NCI-H2107 treated with DMSO at 0.1 percent for 48 hours (cell line): ENCODE results near the gene CHD8.
A peak's percentile ranks its signal among the peaks of the same experiment; 100 is the strongest.
"Not testable (repeated sequence)": the region's sequence is repeated elsewhere in the genome, so short reads cannot be mapped to it uniquely, and the experiment has no call there.

Source experiments
- DNase-seq: peaks from one replicate; lab custom pipeline; 2025; ENCODE audit not compliant: unreplicated experiment; lab: John Stamatoyannopoulos, UW

CHD8 gene, protein sequence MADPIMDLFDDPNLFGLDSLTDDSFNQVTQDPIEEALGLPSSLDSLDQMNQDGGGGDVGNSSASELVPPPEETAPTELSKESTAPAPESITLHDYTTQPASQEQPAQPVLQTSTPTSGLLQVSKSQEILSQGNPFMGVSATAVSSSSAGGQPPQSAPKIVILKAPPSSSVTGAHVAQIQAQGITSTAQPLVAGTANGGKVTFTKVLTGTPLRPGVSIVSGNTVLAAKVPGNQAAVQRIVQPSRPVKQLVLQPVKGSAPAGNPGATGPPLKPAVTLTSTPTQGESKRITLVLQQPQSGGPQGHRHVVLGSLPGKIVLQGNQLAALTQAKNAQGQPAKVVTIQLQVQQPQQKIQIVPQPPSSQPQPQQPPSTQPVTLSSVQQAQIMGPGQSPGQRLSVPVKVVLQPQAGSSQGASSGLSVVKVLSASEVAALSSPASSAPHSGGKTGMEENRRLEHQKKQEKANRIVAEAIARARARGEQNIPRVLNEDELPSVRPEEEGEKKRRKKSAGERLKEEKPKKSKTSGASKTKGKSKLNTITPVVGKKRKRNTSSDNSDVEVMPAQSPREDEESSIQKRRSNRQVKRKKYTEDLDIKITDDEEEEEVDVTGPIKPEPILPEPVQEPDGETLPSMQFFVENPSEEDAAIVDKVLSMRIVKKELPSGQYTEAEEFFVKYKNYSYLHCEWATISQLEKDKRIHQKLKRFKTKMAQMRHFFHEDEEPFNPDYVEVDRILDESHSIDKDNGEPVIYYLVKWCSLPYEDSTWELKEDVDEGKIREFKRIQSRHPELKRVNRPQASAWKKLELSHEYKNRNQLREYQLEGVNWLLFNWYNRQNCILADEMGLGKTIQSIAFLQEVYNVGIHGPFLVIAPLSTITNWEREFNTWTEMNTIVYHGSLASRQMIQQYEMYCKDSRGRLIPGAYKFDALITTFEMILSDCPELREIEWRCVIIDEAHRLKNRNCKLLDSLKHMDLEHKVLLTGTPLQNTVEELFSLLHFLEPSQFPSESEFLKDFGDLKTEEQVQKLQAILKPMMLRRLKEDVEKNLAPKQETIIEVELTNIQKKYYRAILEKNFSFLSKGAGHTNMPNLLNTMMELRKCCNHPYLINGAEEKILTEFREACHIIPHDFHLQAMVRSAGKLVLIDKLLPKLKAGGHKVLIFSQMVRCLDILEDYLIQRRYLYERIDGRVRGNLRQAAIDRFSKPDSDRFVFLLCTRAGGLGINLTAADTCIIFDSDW (N-terminal part only)

DNA sequence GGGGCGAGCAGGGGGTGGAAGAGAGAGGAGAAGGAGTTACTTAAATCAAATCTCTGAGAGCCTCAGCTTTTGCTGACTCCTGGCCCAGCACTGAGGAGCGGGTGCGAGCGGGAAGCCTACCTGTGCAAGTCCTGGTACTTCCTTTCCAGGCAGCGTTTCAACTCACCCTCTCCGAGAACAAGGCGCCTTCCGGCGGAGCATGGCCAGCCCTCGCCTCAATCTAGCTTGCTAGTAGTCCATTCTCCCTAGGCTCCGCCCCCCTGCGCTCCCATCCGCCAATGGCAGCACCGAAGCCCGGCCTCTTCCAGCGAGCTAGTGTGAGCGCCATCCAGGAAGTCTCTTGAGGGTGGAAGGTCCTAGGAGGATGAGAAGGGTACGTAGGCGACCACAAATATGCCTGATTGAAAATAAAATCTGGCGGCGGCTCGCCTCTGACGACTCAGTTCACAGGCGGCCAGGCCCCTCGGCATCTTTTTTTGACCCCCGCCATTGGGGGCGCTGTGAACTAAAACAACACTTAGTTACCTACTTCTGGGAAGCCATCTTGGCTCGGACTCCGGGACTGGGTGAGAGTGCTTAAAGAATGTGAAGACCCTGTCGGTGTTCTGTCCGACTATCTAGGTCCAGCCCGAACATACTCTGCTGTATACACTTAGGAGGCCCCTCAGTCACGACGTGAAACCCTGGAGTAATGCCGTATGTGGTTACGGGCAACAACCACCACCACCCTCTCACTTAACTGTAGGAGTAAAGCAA lies at the start of gene CHD8:
Gene CHD8 (minus strand): TSS at position 212 of the 756 bp plus-strand sequence. CDS start 24,480 bp downstream, outside the sequence.
- DNase-seq: peak; percentile 100

DNA sequence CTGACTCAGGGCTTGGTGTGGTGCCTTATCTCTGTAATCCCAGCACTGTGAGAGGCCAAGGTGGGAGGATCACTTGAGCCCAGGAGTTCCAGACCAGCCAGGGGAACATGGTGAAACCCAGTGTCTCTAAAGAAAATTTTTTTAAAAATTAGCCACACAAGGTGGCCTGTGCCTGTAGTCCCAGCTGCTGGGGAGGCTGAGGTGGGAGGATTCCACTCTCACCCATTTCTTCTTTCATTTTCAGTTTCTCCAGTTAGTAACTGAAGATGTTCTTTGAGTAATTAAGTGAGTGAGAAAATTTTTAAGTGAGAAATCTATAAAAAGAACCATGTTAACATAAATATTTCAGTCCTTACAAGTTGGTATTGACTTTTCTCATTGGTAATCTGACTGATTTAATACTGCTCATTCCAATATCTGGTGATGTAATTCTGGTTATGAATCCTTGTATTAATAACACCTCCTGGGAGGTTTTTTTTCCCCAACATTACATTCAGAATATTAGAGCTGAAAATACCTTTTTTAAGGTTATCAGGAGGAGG lies 49.2 kb upstream of the CHD8 start:
- DNase-seq: no peak

DNA sequence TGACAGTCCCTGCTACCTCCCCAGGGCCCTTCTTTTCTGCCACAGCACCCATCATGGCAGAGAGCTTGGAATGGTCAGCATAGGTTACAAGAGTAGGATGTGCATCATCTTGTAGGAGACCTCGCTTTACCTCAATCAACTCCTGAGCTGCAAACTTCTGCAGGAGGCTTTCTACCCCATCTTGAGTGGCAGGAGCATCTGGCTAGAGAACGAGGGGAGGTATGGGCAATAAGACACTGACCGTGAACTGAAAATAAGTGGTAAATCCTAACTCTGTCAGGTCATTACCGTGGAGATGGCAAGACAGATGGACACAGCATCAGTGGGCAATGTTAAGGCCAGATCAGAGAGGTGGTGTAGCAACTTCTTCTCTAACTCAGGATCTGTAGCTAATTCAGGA lies 47.5 kb upstream of the CHD8 start:
- DNase-seq: no peak

DNA sequence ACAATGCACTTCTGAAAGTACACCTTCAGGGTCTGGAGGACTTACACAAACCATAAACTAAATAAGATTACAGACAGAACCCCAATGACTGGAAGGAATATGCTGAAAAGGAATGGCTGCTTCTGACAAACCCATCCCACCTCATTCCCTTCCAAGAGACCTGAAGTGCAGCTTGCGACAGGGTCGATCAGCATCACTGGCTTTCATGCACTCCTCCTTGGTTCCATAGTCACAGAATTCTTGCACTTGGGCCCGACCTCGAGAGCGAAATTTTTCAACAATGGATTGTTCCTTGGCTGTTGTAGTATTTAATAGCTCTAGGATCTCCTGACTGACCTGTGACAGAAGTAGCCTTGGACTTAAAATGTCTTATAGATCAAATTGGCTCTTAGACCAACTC lies 45.6 kb upstream of the CHD8 start:
- DNase-seq: no peak

DNA sequence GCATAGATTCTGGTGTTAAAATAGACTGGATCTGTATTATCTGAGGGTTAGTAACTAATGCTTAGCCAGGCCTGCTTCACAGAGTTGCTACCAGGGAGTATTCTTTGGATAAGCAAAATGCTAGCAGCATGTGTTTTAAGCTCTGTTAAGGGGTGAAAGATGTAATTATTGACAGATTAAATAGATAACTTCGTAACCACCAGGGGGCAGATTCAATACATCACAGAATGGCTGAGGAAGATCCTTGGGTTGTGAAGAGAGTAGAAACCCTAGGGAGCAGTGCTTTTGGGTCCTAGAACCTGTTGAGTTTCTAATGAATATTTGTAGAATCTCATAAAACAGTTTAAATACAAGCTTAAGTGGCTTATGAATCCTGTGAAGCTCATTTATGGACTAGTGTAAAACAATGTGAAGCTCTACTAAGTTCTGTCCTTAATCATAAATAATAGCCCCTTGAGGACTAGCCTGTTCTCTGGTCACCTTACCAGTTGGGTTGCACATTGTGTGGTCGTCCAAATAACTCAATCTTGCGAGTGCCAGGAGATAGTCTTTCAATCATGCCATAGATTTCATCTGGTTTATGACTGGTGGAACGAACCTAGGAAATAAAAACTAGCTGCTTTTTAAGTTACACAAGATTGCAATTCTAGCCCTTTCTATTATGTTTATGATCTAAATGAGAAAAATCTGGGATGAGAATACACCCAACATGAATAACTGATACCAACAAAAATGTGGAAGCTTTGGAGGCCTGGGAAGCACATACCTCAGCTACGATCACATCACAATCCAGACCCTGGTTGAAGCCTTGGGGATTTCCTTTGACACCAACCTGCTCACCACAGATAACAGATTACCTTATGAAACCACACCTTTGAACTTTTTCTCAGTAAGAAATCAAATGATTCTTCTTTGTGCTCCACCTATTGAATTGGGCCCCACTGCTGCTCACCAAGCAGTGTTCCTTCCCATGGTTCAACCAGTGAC lies 42.9 kb upstream of the CHD8 start:
- peak; percentile 75 for DNase-seq

DNA sequence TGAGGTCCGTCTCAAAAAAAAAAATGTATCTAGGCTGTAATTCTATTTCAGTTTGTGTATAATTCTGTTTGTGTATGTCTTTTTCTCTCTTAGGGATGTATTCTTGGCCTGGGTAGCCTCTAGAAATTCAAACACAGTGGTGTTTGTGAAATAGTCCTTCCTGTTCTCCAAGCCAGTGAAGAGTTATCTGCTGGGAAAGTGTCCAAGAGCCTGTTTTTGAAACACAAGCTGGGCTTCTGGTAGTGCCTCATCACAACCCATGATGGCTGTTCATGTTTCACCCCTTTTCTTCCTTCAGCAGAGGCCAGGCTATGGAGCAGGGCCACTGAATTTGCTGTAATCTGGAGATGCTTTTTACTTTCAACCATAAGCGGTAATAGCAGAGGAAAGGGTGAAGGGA lies 40.5 kb upstream of the CHD8 start:
- no peak for DNase-seq

DNA sequence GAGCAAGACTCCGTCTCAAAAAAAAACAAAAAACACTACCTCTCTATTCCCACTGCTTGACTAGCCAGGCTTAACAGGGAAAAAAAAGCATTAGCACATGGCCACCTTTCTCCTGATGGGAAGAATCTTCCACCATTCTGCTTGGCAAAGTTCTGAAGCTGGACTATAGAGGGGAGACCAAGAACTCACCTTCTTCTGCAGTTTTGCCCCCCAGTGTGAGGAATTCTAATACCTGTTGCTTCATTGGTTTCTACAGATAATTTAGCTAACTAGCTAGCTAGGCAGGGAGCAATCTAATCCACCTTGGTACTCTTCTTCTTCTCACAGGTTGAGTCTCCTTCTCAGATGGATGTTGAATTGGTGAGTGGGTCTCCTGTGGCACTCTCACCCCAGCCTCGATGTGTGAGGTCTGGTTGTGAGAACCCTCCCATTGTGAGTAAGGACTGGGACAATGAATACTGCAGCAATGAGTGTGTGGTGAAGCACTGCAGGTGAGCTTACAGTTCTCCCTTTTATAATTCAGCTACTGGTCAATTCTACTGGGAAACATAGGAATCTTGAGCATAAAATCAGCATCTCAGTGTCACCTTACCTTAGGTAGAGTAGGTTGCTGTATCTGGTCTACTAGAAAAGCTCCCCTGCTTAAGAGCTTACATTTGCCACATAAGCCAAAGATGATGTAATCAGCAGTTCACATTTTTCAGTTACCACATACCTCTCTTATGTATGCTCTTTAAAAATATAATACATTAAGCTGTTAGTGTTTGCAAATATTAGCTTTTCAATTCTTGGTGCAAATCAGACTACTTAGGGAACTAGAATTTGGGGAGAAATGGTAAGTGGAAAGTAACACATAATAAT lies 39.2 kb upstream of the CHD8 start:
- DNase-seq: peak; percentile 28

DNA sequence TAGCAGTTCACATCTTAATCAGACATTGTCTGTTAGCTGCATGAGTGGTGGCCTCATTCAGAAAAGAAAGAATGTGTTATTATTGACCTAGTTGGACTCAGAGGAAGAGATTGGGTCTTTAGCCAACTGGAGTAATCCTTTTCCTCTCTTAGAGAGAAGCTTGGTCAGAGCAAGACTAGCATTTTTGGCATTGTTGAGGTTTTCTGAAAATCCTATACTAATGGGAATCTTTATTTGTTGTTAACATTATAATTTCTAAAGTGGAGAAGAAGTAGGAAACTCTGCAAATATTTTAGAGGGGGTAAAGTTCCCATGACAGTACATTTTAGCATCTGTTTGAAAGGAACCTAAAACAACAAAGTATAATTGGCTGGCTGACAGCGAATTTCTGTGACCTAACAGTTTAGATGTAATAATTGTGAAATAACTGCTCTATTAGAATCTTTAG lies 30.7 kb upstream of the CHD8 start:
- no peak for DNase-seq

DNA sequence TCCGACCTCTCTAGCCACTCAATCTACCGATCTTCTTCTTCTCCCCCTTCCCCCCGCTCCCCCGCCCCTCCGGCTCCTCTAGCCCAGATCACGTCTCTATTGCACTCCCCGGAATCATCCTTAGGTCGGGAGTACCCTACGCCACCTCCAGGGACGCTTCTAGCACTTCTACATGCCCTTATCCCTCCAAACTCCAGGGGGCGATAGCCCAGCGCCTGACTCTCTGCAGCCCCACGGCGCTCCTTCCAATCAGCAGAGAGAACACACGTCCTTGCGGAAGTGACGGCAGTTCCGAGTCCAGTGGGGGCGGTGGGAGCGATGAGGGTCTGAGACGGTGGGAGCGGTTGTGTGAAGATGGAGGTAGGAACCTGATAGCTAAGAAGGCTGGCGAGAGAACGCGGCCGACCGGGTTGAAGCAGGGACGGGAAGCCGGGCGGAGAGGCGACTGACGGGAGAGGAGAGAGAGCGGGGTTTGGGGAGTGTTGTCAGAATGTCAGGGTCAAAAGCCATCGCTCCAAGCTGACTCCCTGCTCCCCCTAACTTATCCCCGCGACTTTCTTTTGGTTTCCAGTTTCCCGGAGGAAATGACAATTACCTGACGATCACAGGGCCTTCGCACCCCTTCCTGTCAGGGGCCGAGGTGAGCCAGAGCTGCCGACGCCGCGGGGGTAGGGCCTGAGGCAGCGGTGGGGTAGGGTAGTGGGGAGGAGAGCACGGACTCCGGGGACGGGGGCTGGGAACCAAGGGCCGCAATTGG lies 21.2 kb upstream of the CHD8 start, which contains the start of the genes RAB2B and TOX4:
Gene RAB2B (minus strand): TSS at position 35 of the 757 bp plus-strand sequence. CDS start 87 bp downstream, outside the sequence.
Gene TOX4 (plus strand): TSS at position 271 of the 757 bp plus-strand sequence. CDS start 84 bp downstream, at position 355.
- DNase-seq: peak; percentile 100

DNA sequence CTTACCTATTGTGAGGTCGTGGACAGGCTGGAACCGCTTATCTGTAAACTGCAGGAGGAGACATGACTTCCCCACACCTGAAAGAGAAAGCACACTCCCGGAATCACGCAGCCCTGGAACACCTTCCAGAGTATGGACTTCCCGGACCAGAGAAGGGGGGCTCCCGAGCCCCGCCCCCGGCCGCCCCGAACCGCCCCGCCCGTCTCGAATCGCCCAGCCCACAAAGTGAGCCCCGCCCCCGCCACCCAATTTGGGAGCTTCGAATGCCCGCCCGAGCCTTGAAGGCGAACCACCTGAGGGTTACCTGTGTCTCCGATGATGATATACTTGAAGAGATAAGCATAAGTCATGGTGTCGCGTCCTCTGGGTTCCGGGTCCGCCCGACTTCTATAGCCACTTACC lies 20.6 kb upstream of the CHD8 start:
- DNase-seq: no peak

DNA sequence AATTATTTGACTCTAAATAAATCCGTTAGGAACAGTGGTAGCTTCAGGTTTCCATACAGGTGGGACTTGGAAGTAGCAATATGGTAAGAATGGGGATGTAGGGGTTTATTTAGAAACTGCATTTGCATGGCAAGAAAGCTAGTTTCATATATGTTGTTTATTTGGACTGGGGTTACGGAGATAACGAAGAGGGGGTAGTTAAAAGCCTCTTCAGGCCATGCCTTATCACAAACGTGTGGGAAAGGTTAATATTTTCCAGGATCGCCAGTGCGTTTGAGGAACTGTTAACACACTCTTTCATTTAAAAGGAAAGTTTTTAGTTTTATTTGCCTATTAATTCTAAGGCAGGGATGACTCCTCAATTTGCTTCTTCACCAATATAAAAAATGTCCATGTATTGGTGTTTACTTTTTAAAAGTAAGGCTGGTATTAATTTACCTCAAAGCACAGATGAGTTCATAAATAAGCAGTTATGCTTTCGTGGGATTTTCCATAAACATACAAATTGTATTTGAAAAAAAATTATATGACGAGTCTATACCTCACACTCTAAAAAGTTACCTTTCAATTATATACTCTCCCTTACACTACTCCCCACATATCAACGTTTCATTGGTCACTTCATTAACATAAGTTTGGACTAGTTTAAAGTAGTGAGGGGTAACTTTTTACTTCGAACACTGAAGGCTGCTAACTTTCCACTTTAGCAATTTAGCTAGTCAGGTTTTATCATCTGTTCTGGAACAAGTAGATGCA lies 20.0 kb upstream of the CHD8 start:
- no peak for DNase-seq

DNA sequence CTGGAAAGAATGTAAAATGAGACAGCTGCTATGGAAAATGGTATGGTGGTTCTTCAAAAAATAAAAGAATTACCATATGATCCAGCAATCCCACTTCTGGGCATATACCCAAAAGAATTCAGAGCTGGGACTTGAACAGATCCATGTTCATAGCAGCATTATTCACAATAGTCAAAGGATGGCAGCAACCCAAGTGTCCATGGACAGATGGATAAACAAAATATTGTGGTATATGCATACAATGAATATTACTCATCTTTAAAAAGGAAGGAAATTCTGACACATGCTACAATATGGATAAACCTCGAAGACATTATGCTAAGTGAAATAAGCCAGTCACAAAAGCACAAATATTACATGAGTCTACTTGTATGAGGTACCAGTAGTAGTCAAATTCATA lies 11.7 kb upstream of the CHD8 start:
- no peak for DNase-seq

DNA sequence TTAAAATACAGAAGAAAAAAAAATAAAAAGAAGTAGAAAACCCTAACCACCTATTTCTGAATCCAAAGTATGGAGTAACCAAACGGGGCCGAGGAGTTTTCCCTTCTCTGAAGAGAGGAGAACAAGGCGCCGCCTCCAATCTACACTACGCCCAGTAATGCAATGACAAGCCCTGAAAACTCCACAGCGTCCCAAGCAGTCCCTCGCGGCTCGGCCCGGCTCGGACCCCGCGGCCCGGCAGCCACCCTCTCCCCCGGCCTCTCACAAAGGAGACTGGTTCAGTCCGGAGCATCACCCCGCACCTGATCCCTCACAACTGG lies 371 bp downstream of the CHD8 start:
- DNase-seq: no peak

DNA sequence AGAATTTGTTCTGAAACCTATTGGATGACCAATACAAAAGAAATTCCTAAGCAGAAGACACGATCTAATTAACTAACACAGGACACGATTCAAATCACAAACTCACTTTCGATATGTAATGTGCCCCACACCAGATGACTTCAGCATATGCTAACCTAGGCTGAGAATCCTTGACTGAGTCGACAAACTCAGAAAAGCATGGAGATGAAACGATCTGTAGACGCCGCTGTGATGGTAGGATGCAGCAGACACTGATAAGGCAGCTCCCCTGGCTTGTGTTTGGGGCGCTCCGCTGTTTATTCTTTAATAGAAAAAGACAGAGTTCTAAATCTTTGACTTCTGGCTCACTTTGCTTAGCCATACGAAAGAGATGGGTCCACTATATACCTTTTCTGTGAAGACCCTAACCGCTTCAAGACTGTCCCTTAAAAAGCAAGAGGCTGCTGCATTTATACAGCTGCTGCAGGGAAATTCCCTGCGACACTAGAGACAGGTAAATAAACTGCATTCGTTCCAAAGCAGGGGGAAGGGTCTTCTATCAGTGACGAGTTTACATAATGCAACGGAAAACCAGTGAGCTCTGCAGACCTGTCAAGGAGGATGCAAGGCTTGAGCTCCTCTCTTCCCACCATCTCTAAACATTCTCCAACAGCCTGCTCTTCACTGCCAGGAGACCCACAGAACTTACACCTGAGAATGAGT lies 929 bp downstream of the CHD8 start:
- DNase-seq: no peak

DNA sequence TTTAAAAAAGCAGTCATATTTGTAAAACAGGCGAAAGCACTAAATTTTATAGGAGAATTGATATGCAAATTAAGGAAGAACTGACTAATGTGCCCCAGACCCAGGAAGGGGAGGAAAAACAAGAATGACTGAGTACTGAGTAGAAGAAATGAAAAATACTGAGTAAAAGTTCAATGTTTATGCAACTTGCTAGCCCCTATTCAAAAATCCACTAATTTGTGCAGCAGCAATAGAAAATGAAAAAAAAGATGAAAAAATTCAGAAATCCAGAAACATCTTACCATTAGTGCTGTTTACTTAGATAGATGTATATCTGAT lies 6.1 kb downstream of the CHD8 start:
- DNase-seq: no peak

DNA sequence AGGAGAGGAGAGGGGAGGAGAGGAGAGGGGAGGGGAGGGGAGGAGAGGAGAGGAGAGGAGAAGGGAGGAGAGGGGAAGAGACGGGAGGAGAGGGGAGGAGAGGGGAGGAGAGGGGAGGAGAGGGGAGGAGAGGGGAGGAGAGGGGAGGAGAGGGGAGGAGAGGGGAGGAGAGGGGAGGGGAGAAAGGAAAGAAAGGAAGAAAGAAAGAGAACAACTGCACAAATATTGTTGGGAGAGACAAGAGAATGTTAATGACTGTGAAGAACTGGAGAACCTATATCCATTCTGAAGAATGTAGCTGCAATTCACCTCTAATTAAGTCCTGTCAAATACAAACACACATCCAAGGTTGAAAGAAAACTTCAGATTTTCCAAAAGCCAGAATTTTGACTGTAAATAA lies 13.3 kb downstream of the CHD8 start:
- DNase-seq: not testable (repeated sequence)
